Naive thymus-derived CD8-positive, alpha-beta T cell (primary cell): ENCODE results near the gene XPC. TPM values are rescaled to one million over a fixed set of nuclear protein-coding genes. Genes with fewer than 3 reads are reported as not detected.

ENCODE experiments used
- ATAC-seq, 2 donors: fragments of 150-1000 bp; cut with Tn5 transposase in 1 of 2; sonication (Bioruptor Pico), chemical (Tn5 transposase) in 1 of 2; 1 replicate in 1 of 2; 2 replicates in 1 of 2; pipeline ENCODE4 v1.10.0; 2021; ENCODE audit warnings: mild to moderate bottlenecking in 2 of 2, moderate library complexity in 2 of 2
- POLR2A ChIA-PET: fragments of 350-600 bp; sonication (Branson Sonifier 250); formaldehyde crosslinking; loops from one replicate; lab custom pipeline; 2021; ENCODE audit warnings: antibody characterized with exemption; lab: Charles Lee
- DNase-seq, 10 donors: peaks; one replicate each; pipeline versions ENCODE4 v3.0.0 to v3.0.0-alpha.2; 2020 to 2022
- H3K27ac Mint-ChIP-seq, 10 donors: one replicate each; pipeline ENCODE4 v1.8.0; 2020 to 2022; ENCODE audit warnings: mild to moderate bottlenecking in 10 of 10, mixed read lengths in 10 of 10, moderate library complexity in 4 of 10, inconsistent platforms in 1 of 10
- H3K27me3 Mint-ChIP-seq, 5 donors: one replicate each; pipeline ENCODE4 v1.8.0; 2021 to 2022; ENCODE audit warnings: mixed read lengths in 5 of 5
- H3K36me3 Mint-ChIP-seq, 3 donors: one replicate each; pipeline ENCODE4 v1.8.0; 2020 to 2022; ENCODE audit warnings: mixed read lengths in 3 of 3, mild to moderate bottlenecking in 2 of 3, inconsistent platforms in 1 of 3
- H3K4me1 Mint-ChIP-seq, 4 donors: one replicate each; pipeline ENCODE4 v1.8.0; 2021 to 2022; ENCODE audit warnings: mixed read lengths in 4 of 4
- H3K4me3 Mint-ChIP-seq, 10 donors: one replicate each; pipeline ENCODE4 v1.8.0; 2020 to 2022; ENCODE audit warnings: mild to moderate bottlenecking in 10 of 10, mixed read lengths in 10 of 10, moderate library complexity in 6 of 10, inconsistent platforms in 1 of 10
- H3K9me3 Mint-ChIP-seq, 9 donors: one replicate each; pipeline ENCODE4 v1.8.0; 2020 to 2022; ENCODE audit warnings: mixed read lengths in 9 of 9, mild to moderate bottlenecking in 3 of 9, inconsistent platforms in 1 of 9, moderate library complexity in 1 of 9
- polyA plus RNA-seq, 3 donors: library from polyadenylated mRNA; unstranded; fragments of 300-500 nt; fragmentation: Illumina TruSeq; gene quantifications; one replicate each; pipeline ENCODE4 v1.2.3, GENCODE V29; 2021
- total RNA-seq, 8 experiments: library from RNA in 2 of 8; stranded (reverse) in 2 of 8; gene quantifications; one replicate each; pipeline ENCODE4 v1.2.3 and lab custom pipeline; 2021 to 2026

The XPC gene
- total and polyA plus RNA-seq, 5 experiments from 2014 or later = 28.5 to 95.2 (median 49.6) TPM

DNA sequence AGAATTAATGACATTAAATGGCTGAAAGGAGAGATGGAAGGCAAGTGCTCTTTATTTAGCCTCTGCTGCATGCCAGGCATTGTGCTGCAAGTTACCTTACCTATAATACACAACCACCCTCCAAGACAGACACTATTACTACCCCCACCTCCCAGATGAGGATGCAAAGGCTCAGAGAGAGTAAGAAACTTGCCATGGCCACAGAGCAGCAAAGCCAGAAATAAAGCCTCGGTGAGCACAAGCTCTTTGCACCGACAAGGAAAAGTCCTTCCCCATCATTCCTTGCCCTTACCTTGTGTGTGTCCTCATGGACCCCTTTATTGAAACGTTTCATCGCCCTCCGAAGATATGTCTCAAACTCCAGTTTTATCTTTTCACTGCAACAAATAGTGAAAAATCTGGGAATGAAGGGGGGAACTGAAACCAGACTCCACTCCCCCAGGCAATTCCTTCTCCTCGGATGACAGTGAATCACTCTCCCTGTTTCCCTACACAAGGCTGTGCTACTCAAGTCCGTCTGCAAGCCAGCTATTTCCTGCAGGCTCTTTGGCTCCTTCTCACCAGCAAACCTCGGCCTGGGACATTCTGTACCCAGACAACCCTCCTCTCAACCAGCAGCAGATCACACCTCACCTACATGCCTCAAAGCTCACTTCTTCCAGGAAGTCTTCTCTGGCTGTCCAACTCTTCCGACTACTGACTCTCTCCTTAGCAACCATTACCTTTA, 11.4 kb downstream of the XPC start:
- DNase-seq = no peak
- Mint-ChIP-seq H3K9me3 (peaks cover 0 to 9% (median 4%) of the 10 kb centered on the region in 9 donors), H3K27ac (peak overlapping the region in 2 of 10 donors; percentile 37 to 54), H3K27me3 (no peaks in the 10 kb centered on the region), H3K36me3 (peaks cover 32 to 100% (median 88%) of the 10 kb centered on the region in 3 donors), H3K4me3 (no peak overlapping the region), H3K4me1 (peaks cover 12 to 38% (median 27%) of the 10 kb centered on the region in 4 donors)
- no peak for ATAC-seq
- POLR2A ChIA-PET = interaction anchor here (1.3 kb wide), 1 partner anchor 9 kb away, joined by 5 read pairs; no protein-coding TSS in a partner anchor

DNA sequence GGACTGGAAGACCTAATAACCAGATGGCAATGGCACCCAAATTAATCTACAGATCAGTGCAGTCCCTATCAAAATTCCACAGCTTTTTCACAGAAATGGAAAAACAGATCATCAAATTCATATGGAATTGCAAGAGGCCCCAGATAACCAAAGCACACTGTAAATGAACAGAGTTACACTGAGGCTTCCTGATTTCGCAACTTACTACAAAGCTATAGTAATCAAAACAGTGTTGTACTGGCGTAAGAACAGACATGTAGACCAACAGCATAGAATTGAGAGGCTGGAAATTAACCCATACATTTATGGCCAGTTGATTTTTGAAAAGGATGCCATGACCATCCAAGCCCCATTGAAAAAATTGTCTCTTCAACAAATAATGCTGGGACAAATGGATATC, 16.2 kb downstream of the XPC start:
- ATAC-seq (no peak), DNase-seq (no peak)
- no peak overlapping the region for H3K4me3 Mint-ChIP-seq
- peaks cover 2 to 29% (median 18%) of the 10 kb centered on the region in 4 donors for H3K4me1 Mint-ChIP-seq
- H3K9me3 Mint-ChIP-seq = peaks cover 0 to 20% (median 12%) of the 10 kb centered on the region in 9 donors
- POLR2A ChIA-PET = interaction anchor here (0.7 kb wide), 1 partner anchor 9 kb away, joined by 3 read pairs; no protein-coding TSS in a partner anchor
- peak overlapping the region in 1 of 10 donors; percentile 28 for H3K27ac Mint-ChIP-seq
- peaks cover 33 to 99% (median 88%) of the 10 kb centered on the region in 3 donors for H3K36me3 Mint-ChIP-seq
- H3K27me3 Mint-ChIP-seq = no peaks in the 10 kb centered on the region

DNA sequence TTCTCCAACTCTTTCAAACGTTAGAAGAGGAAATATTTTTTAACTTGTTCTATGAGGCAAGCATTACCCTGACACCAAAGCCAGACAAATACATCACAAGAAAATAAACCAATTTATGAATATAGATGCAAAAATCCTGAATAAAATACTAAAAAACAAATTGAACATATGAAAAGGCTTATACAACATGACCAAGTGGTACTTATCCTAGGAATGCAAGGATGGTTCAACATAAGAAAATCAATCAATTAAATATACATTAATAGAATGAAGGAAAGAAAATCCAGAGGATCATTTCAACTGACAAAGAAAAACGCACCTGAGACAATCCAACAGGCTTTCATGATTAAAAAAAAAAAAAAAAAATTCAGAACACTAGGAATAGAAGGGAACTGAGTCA, 17.1 kb downstream of the XPC start:
- ATAC-seq (no peak), DNase-seq (no peak)
- H3K4me1 Mint-ChIP-seq = peaks cover 10 to 31% (median 18%) of the 10 kb centered on the region in 4 donors
- POLR2A ChIA-PET = interaction anchor here (0.7 kb wide), 1 partner anchor 8 kb away, joined by 3 read pairs; no protein-coding TSS in a partner anchor
- H3K4me3 Mint-ChIP-seq = no peak overlapping the region
- H3K9me3 Mint-ChIP-seq = peaks cover 0 to 20% (median 12%) of the 10 kb centered on the region in 9 donors
- H3K36me3 Mint-ChIP-seq = peaks cover 32 to 99% (median 87%) of the 10 kb centered on the region in 3 donors
- H3K27me3 Mint-ChIP-seq = no peaks in the 10 kb centered on the region
- no peak overlapping the region for H3K27ac Mint-ChIP-seq

DNA sequence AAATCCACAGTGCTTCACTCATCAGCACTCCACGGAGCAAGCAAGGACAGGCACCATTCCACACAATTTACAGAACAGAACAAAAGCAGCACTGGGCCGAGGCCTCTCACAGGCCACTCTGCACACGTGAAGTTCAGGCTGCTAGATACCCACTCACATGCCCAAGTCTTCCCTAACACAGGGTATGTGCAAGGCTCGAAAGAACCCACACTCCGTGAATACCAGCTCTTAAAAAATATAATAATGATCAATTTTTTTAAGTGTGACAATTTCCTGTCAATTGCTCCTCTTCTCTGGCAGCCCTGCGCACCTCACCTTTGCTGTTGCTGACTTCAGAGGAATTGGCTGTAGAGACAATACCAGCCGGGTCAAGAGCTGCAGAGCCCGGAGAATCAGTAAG, 19.0 kb downstream of the XPC start:
- POLR2A ChIA-PET = interaction anchor here (1.6 kb wide), 1 partner anchor 19 kb away, joined by 6 read pairs; the partner anchor contains the start of genes LSM3 and XPC
- no peaks in the 10 kb centered on the region for H3K27me3 Mint-ChIP-seq
- H3K9me3 Mint-ChIP-seq = peaks cover 0 to 20% (median 12%) of the 10 kb centered on the region in 9 donors
- peaks cover 20 to 42% (median 28%) of the 10 kb centered on the region in 4 donors for H3K4me1 Mint-ChIP-seq
- H3K4me3 Mint-ChIP-seq = no peak overlapping the region
- DNase-seq (no peak), ATAC-seq (no peak)
- H3K36me3 Mint-ChIP-seq = peaks cover 32 to 97% (median 76%) of the 10 kb centered on the region in 3 donors
- no peak overlapping the region for H3K27ac Mint-ChIP-seq

DNA sequence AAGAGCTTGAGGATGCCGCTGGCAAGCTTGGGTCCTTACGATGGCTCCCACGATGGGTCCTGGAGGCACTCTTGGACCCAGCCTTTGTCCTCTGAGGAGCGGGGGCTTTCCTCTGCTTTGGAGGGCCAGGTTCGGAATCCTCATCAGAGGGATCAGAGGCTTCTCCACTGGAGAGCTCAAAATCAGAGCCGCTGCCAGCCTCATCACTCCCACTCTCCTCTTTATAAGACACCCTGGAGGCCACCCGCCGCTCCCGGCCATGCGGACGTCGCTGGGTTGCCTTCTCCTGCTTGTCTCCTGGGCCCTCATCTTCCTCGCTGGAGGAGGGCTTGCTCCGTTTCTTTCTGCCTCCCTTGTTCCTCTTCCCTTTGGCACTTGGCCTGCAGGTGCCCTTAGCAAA, 20.0 kb downstream of the XPC start:
- Mint-ChIP-seq H3K36me3 (peaks cover 37 to 97% (median 67%) of the 10 kb centered on the region in 3 donors), H3K4me1 (peaks cover 22 to 51% (median 36%) of the 10 kb centered on the region in 4 donors), H3K9me3 (peaks cover 0 to 20% (median 12%) of the 10 kb centered on the region in 9 donors), H3K27me3 (no peaks in the 10 kb centered on the region), H3K4me3 (no peak overlapping the region), H3K27ac (peak overlapping the region in 1 of 10 donors; percentile 71)
- no peak for DNase-seq
- POLR2A ChIA-PET = interaction anchor here (1.6 kb wide), 1 partner anchor 20 kb away, joined by 6 read pairs; the partner anchor contains the start of genes LSM3 and XPC
- no peak for ATAC-seq

DNA sequence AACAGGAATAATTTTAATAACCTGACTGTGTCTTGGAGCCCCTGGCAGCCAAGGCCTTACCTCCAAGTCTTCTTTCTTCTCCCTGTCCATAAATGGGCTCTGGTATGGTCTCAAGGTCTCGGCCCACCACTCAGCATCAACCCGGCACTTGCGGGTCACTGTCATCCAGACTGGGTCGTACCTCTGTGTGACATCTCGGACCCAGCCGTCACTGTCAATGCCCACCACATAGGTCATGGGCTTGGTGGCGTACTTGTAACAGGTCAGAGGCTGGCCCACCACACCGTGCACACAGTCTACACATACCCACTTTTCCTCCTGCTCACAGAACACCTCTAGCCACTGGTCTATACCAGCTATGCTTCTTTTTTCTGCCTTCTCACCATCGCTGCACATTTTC, 20.4 kb downstream of the XPC start:
- Mint-ChIP-seq H3K4me1 (peaks cover 22 to 51% (median 36%) of the 10 kb centered on the region in 4 donors), H3K4me3 (peak overlapping the region in 1 of 10 donors; percentile 27), H3K27me3 (no peaks in the 10 kb centered on the region), H3K36me3 (peaks cover 33 to 97% (median 63%) of the 10 kb centered on the region in 3 donors), H3K27ac (peak overlapping the region in 2 of 10 donors; percentile 71), H3K9me3 (peaks cover 0 to 20% (median 12%) of the 10 kb centered on the region in 9 donors)
- ATAC-seq (no peak), DNase-seq (no peak)
- POLR2A ChIA-PET = interaction anchor here (0.6 to 0.9 kb wide), 2 partner anchors 21 to 736 kb away, joined by 3 read pairs; partner anchors contain the start of genes LSM3 and XPC

DNA sequence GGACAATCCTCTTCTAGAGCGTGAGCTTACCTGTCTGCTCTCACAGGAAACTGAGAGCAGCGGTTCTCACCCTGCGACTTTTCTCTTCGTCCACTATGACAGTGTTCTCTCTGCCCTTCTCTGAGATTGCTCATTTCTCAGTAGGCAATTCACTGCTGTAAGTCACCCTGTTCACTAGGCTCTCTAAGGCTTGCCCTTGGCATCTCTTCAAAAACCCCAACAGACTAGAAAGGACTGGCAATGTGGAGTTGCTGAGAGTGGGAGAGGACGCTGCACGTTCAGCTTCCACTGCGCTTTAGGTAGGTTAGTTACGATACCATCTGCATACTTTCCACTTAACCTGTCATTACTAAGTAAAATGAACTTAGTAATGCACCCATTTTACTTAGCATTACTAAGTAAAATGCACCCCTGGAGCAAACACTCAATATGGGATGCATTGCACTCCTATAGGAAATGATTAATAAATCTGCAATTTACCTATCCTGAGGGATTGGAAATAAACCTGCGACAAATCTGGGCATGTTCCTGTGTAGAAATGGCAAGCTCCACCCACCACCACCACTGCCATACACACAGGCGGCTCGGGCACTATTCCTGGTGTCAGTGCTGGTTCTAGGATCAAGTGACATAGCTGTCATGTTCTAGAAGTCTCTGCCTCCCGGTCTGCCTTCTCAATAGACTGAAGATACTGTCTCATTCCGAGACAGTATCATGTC, 21.4 kb downstream of the XPC start:
- Mint-ChIP-seq H3K4me3 (peak overlapping the region in 1 of 10 donors; percentile 15), H3K27ac (peak overlapping the region in 3 of 10 donors; percentile 14 to 41 (median 22)), H3K9me3 (peaks cover 0 to 13% (median 9%) of the 10 kb centered on the region in 9 donors), H3K27me3 (no peaks in the 10 kb centered on the region), H3K4me1 (peaks cover 22 to 51% (median 32%) of the 10 kb centered on the region in 4 donors), H3K36me3 (peaks cover 25 to 97% (median 53%) of the 10 kb centered on the region in 3 donors)
- DNase-seq (no peak), ATAC-seq (no peak)
- POLR2A ChIA-PET = interaction anchor here (0.6 to 0.9 kb wide), 2 partner anchors 21 to 737 kb away, joined by 3 read pairs; partner anchors contain the start of genes LSM3 and XPC

DNA sequence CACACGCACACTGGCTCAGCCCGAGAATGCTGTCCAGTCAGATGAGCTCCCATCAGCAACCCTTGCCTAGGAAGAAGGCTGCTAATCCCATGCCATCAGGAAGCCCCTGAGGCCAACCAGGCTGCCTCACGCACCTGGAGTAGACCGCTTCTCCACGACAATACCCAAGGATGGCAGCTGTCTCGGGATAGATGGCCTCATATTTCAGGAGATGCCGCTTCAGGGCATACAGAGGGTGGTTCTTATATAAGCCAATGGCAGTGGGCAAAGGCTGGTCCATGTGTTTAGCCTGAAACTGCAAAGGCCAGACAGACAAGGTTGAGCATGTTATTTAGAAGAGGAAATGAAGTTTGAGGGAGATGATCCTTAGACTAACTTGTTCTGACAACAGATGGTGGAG, 22.2 kb downstream of the XPC start:
- peaks cover 22 to 51% (median 32%) of the 10 kb centered on the region in 4 donors for H3K4me1 Mint-ChIP-seq
- POLR2A ChIA-PET = no interaction called here
- ATAC-seq = no peak
- peak overlapping the region in 8 of 10 donors; percentile 22 to 88 (median 73) for H3K27ac Mint-ChIP-seq
- no peak for DNase-seq
- no peaks in the 10 kb centered on the region for H3K27me3 Mint-ChIP-seq
- H3K4me3 Mint-ChIP-seq = peak overlapping the region in 2 of 10 donors; percentile 23 to 60
- peaks cover 0 to 5% (median 3%) of the 10 kb centered on the region in 9 donors for H3K9me3 Mint-ChIP-seq
- H3K36me3 Mint-ChIP-seq = peaks cover 17 to 92% (median 45%) of the 10 kb centered on the region in 3 donors

DNA sequence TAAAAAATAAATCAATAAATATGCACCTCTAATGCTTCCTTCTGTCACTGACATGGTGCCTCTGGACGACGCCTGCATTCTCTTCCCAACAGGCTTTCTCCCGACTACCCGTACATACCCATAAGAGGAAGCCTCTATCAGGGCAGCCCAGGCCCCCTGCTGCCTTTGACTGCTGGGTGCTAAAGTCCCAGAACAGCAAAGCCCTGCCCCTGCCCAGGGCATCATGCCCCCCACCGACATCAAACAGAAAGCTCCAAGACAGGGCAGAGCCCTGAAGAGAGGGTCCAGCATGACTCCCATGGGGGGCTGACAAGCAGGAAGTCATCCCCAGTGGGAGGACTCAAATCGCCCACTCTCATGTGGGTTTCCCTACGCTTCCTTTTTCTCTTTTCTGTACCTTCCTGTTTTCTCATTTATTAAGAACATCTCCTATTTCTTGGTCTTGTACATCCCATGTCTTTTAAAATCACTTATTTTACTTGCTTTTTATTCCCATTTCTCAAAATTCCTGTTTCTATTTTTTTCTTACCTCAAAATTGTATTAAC, 23.4 kb downstream of the XPC start:
- Mint-ChIP-seq H3K27me3 (no peaks in the 10 kb centered on the region), H3K4me3 (peak overlapping the region in 1 of 10 donors; percentile 28), H3K9me3 (no peaks in the 10 kb centered on the region), H3K27ac (peak overlapping the region in 7 of 10 donors; percentile 12 to 78 (median 40)), H3K4me1 (peaks cover 22 to 51% (median 32%) of the 10 kb centered on the region in 4 donors), H3K36me3 (peaks cover 8 to 87% (median 33%) of the 10 kb centered on the region in 3 donors)
- no peak for DNase-seq
- POLR2A ChIA-PET = no interaction called here
- ATAC-seq = no peak

DNA sequence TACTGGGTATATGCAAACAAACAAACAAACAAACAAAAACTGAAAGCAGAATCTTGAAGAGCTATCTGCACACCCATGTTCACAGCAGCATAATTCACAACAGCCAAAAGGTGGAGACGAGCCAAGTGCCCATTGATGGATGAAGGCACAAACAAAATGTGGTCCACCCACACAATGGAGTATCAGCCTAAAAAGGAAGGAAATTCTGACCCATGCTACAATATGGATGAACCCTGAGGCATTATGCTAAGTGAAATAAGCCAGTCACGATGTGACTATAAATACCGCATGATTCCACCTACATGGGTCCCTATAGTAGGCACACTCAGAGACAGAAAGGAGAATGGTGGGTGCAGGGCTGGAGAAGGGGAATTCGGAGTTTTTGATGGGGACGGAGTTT, 24.1 kb downstream of the XPC start:
- H3K27ac Mint-ChIP-seq = peak overlapping the region in 5 of 10 donors; percentile 12 to 79 (median 77)
- POLR2A ChIA-PET = no interaction called here
- no peak for DNase-seq

DNA sequence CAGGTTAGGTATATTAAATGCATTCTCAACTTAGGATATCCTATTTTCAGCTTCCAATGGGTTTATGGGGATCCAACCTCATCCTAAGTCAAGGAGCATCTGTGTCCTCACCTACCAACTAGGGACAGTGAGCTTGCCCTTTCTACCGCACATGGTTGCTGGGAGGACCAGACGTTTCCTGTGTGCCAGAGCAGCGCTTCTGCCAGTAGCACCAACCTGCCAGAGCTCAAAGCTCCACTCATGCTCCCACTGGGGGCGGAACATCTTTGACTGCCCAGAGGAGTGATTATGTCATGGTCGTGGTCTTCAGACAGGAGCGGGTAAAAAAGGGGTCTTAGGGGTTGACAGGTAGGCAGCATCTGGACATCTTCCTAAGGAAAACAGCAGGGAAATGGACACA, 24.7 kb downstream of the XPC start:
- H3K4me3 Mint-ChIP-seq = no peak overlapping the region
- peak overlapping the region in 8 of 10 donors; percentile 3 to 85 (median 54) for H3K27ac Mint-ChIP-seq
- no peaks in the 10 kb centered on the region for H3K9me3 Mint-ChIP-seq
- peaks cover 22 to 47% (median 30%) of the 10 kb centered on the region in 4 donors for H3K4me1 Mint-ChIP-seq
- DNase-seq (no peak), ATAC-seq (no peak)
- POLR2A ChIA-PET = interaction anchor here (1.2 to 1.3 kb wide), 2 partner anchors 8 to 14 kb away, joined by 3 read pairs; no protein-coding TSS in a partner anchor
- H3K36me3 Mint-ChIP-seq = peaks cover 8 to 78% (median 23%) of the 10 kb centered on the region in 3 donors
- no peaks in the 10 kb centered on the region for H3K27me3 Mint-ChIP-seq

More for the DNA sequence above, 24.1 kb downstream of the XPC start:
- peaks cover 22 to 51% (median 32%) of the 10 kb centered on the region in 4 donors for H3K4me1 Mint-ChIP-seq
- H3K36me3 Mint-ChIP-seq = peaks cover 8 to 83% (median 28%) of the 10 kb centered on the region in 3 donors
- no peak for ATAC-seq
- H3K27me3 Mint-ChIP-seq = no peaks in the 10 kb centered on the region
- H3K9me3 Mint-ChIP-seq = no peaks in the 10 kb centered on the region
- no peak overlapping the region for H3K4me3 Mint-ChIP-seq
